Prostate gland (tissue), 2 donors: ENCODE results near the gene TET2. TPM values are rescaled to one million over a fixed set of nuclear protein-coding genes. Genes with fewer than 3 reads are reported as not detected.

Source experiments
- DNase-seq: peaks from one replicate; pipeline ENCODE4 v3.0.0-alpha.2; 2019; ENCODE audit warnings: low spot score
- H3K27ac ChIP-seq, 2 donors: fragments of 200-600 bp; sonication (generic); 2 replicates each; pipeline ENCODE4 v1.5.1; 2017 to 2019
- H3K27me3 ChIP-seq: fragments of 200-600 bp; sonication (generic); replicated peaks from 2 replicates; pipeline ENCODE4 v1.5.1; 2019; ENCODE audit not compliant: insufficient read depth
- H3K36me3 ChIP-seq, 2 donors: fragments of 200-600 bp; sonication (generic); 1 replicate in 1 of 2; 2 replicates in 1 of 2; pipeline versions ENCODE4 v1.5.1 to v1.8.1; 2017 to 2019
- H3K4me1 ChIP-seq: fragments of 200-600 bp; sonication (generic); replicated peaks from 2 replicates; pipeline ENCODE4 v1.5.1; 2019
- H3K4me3 ChIP-seq, 2 donors: fragments of 200-600 bp; sonication (generic); 2 replicates each; pipeline ENCODE4 v1.5.1; 2017 to 2019
- H3K9me3 ChIP-seq: fragments of 200-600 bp; sonication (generic); 2 replicates; pipeline ENCODE4 v1.5.1; 2017
- CTCF ChIP-seq, 4 experiments: fragments of 200-600 bp in 2 of 4; fragments of 450-650 bp in 2 of 4; sonication (generic) in 2 of 4; IDR thresholded peaks; 1 replicate in 3 of 4; 2 replicates in 1 of 4; pipeline ENCODE4 v1.5.1; 2016 to 2019; ENCODE audit warnings: antibody characterized with exemption in 4 of 4, mild to moderate bottlenecking in 2 of 4, moderate library complexity in 2 of 4
- POLR2A ChIP-seq: fragments of 450-650 bp; IDR thresholded peaks from one replicate; pipeline ENCODE4 v1.6.1; 2016; ENCODE audit warnings: antibody characterized with exemption, mild to moderate bottlenecking
- POLR2AphosphoS5 ChIP-seq: sonication (generic); formaldehyde crosslinking; IDR thresholded peaks from one replicate; pipeline ENCODE4 v1.6.1; 2017; ENCODE audit warnings: antibody characterized with exemption
- WGBS: methylation state at CpG from one replicate; pipeline ENCODE4 v1.1.5; 2018; 5-methylcytosine and 5-hydroxymethylcytosine counted together
- intact Hi-C: fragments of 100-400 bp; cut with DNase I; formaldehyde crosslinking; loops from one replicate; pipeline ENCODE4 v1.14.2; 2022
- total RNA-seq, 2 donors: library from RNA; depleted of rRNA; stranded (reverse); fragments of >200 nt; gene quantifications; one replicate each; pipeline ENCODE4 v1.1.0, GENCODE V29; 2016

TET2 gene
- total RNA-seq, 2 donors from 2014 or later = 19.8 to 20.6 TPM

GRCh38 chr4:105145903-105146275 is 787 bp upstream of the TET2 start:
- peak; percentile 28 for DNase-seq
- H3K4me3 ChIP-seq = peak overlapping the region; percentile 76 to 82
- intact Hi-C loops = loop anchor here (5.0 to 10.0 kb wide), 2 partner anchors 46 to 559 kb away; partner anchors contain the start of genes GSTCD and INTS12

GRCh38 chr4:105147016-105147552 is 408 bp downstream of the TET2 start:
- no peak for DNase-seq
- Histone ChIP-seq H3K4me3 (peak overlapping the region; percentile 76 to 82), H3K9me3 (no peaks in the 10 kb centered on the region), H3K4me1 (no peaks in the 10 kb centered on the region), H3K36me3 (no peaks in the 10 kb centered on the region), H3K27ac (peak overlapping the region; percentile 85 to 88), H3K27me3 (no peaks in the 10 kb centered on the region)
- under 1% methylated on average over 12 of the region's 12 CpGs for WGBS
- no peak for TF ChIP-seq POLR2AphosphoS5
- TF ChIP-seq POLR2A = no peak
- intact Hi-C loops = loop anchor here (5.0 to 10.0 kb wide), 2 partner anchors 45 to 558 kb away; partner anchors contain the start of genes GSTCD and INTS12

More at GRCh38 chr4:105145903-105146275, 787 bp upstream of the TET2 start:
- peak overlapping the region; percentile 85 to 88 for H3K27ac ChIP-seq
- no peaks in the 10 kb centered on the region for H3K4me1 ChIP-seq
- H3K9me3 ChIP-seq = no peaks in the 10 kb centered on the region
- no peaks in the 10 kb centered on the region for H3K27me3 ChIP-seq
- H3K36me3 ChIP-seq = no peaks in the 10 kb centered on the region
- TF ChIP-seq CTCF (IDR thresholded peaks at IDR 0.05) (no peak), POLR2A (no peak), POLR2AphosphoS5 (no peak)
- 1% methylated on average over 25 of the region's 25 CpGs for WGBS

GRCh38 chr4:105147553-105148161 is 981 bp downstream of the TET2 start:
- Histone ChIP-seq H3K4me1 (no peaks in the 10 kb centered on the region), H3K9me3 (no peaks in the 10 kb centered on the region), H3K4me3 (peak overlapping the region; percentile 76 to 82), H3K36me3 (no peaks in the 10 kb centered on the region), H3K27me3 (no peaks in the 10 kb centered on the region), H3K27ac (peak overlapping the region; percentile 85 to 88)
- peak; percentile 46 for DNase-seq
- WGBS = under 1% methylated on average over 16 of the region's 16 CpGs
- intact Hi-C loops = loop anchor here (5.0 to 10.0 kb wide), 2 partner anchors 45 to 557 kb away; partner anchors contain the start of genes GSTCD and INTS12
- TF ChIP-seq POLR2AphosphoS5 (no peak), CTCF (IDR thresholded peaks at IDR 0.05) (no peak), POLR2A (no peak)

- 10% methylated on average over 1 of the region's 1 CpG for WGBS
- intact Hi-C loops = loop anchor here (5.0 to 10.0 kb wide), 2 partner anchors 44 to 556 kb away; partner anchors contain the start of genes GSTCD and INTS12
- TF ChIP-seq POLR2AphosphoS5 = no peak
- no peak for TF ChIP-seq POLR2A
- no peak for TF ChIP-seq CTCF (IDR thresholded peaks at IDR 0.05)
- Histone ChIP-seq H3K4me3 (peak overlapping the region; percentile 76 to 82), H3K36me3 (no peaks in the 10 kb centered on the region), H3K27me3 (no peaks in the 10 kb centered on the region), H3K9me3 (no peaks in the 10 kb centered on the region), H3K4me1 (no peaks in the 10 kb centered on the region), H3K27ac (peak overlapping the region; percentile 85 to 88)
- no peak for DNase-seq
Observed at GRCh38 chr4:105148356-105148755, 1.7 kb downstream of the TET2 start.

GRCh38 chr4:105148776-105149175 is 2.1 kb downstream of the TET2 start:
- no peaks in the 10 kb centered on the region for H3K36me3 ChIP-seq
- DNase-seq = no peak
- H3K4me1 ChIP-seq = no peaks in the 10 kb centered on the region
- H3K27me3 ChIP-seq = no peaks in the 10 kb centered on the region
- intact Hi-C loops = loop anchor here (5.0 to 10.0 kb wide), 2 partner anchors 44 to 556 kb away; partner anchors contain the start of genes GSTCD and INTS12
- H3K4me3 ChIP-seq = peak overlapping the region in 1 of 2 donors; percentile 76
- H3K9me3 ChIP-seq = no peaks in the 10 kb centered on the region
- H3K27ac ChIP-seq = no peak overlapping the region
- WGBS = 35% methylated on average over 5 of the region's 5 CpGs
- TF ChIP-seq POLR2A (no peak), CTCF (IDR thresholded peaks at IDR 0.05) (no peak), POLR2AphosphoS5 (no peak)
